MM.1S (cell line): Measurements from ENCODE around the gene NPPC.
"Not testable (repeated sequence)": the region's sequence is repeated elsewhere in the genome, so short reads cannot be mapped to it uniquely, and the experiment has no call there.

Source experiments
- DNase-seq: peaks from one replicate; pipeline ENCODE4 v3.0.0-alpha.2; 2015
- H2AFZ ChIP-seq: fragments of 300-600 bp; sonication (generic); 2 replicates; pipeline ENCODE4 v1.6.0; 2016; ENCODE audit warnings: antibody characterized with exemption, low read length
- H3F3A ChIP-seq: fragments of 300-600 bp; sonication (generic); 2 replicates; pipeline ENCODE4 v1.6.1; 2016; ENCODE audit warnings: mild to moderate bottlenecking, antibody characterized with exemption, low read length, moderate library complexity, mixed read lengths; ENCODE audit not compliant: insufficient read depth
- H3K27ac ChIP-seq: fragments of 300-600 bp; sonication (generic); 2 replicates; pipeline ENCODE4 v1.5.1; 2016; ENCODE audit warnings: mild to moderate bottlenecking, low read length
- H3K27me3 ChIP-seq: fragments of 300-600 bp; sonication (generic); replicated peaks from 2 replicates; pipeline ENCODE4 v1.6.0; 2016; ENCODE audit warnings: low read length; ENCODE audit not compliant: insufficient read depth
- H3K36me3 ChIP-seq: fragments of 300-600 bp; sonication (generic); replicated peaks from 2 replicates; pipeline ENCODE4 v1.6.1; 2016; ENCODE audit warnings: mild to moderate bottlenecking, low read length, mixed read lengths; ENCODE audit not compliant: insufficient read depth
- H3K4me1 ChIP-seq: fragments of 300-600 bp; sonication (generic); 2 replicates; pipeline ENCODE4 v1.6.1; 2016; ENCODE audit warnings: low read length, mixed read lengths
- H3K4me2 ChIP-seq: fragments of 300-600 bp; sonication (generic); 2 replicates; pipeline ENCODE4 v1.6.0; 2016; ENCODE audit warnings: low read depth, low read length
- H3K4me3 ChIP-seq: fragments of 300-600 bp; sonication (generic); 2 replicates; pipeline ENCODE4 v1.5.1; 2016; ENCODE audit warnings: low read length, mixed read lengths
- H3K79me2 ChIP-seq: fragments of 300-600 bp; sonication (generic); 2 replicates; pipeline ENCODE4 v1.6.1; 2016; ENCODE audit warnings: mixed run types, low read length, mixed read lengths
- H3K9ac ChIP-seq: fragments of 300-600 bp; sonication (generic); 2 replicates; pipeline ENCODE4 v1.6.1; 2016; ENCODE audit warnings: low read length, mixed read lengths
- H3K9me2 ChIP-seq: fragments of 300-600 bp; sonication (generic); replicated peaks from 2 replicates; pipeline ENCODE4 v1.6.1; 2016; ENCODE audit warnings: mild to moderate bottlenecking, low read length, mixed read lengths; ENCODE audit not compliant: insufficient read depth
- H3K9me3 ChIP-seq: fragments of 300-600 bp; sonication (generic); replicated peaks from 2 replicates; pipeline ENCODE4 v1.6.1; 2016; ENCODE audit warnings: mild to moderate bottlenecking, low read length, mixed read lengths; ENCODE audit not compliant: insufficient read depth
- H4K20me1 ChIP-seq: fragments of 300-600 bp; sonication (generic); 2 replicates; pipeline ENCODE4 v1.6.1; 2016; ENCODE audit warnings: mild to moderate bottlenecking, low read length, moderate library complexity, mixed read lengths; ENCODE audit not compliant: insufficient read depth
- EZH2 ChIP-seq: fragments of 300-600 bp; sonication (generic); optimal IDR thresholded peaks from 2 replicates; pipeline ENCODE3; 2017; ENCODE audit warnings: low read depth, mild to moderate bottlenecking, antibody characterized with exemption, low read length, mixed read lengths
- EZH2phosphoT487 ChIP-seq: fragments of 300-600 bp; sonication (generic); IDR thresholded peaks from 2 replicates; pipeline ENCODE4 v1.6.1; 2018; ENCODE audit warnings: antibody characterized with exemption, low read length
- TF ChIP-seq, protein P1 (sequence below): fragments of 300-600 bp; sonication (generic); IDR thresholded peaks from 2 replicates; pipeline ENCODE4 v1.5.1; 2016; ENCODE audit warnings: antibody characterized with exemption, low read length, mixed read lengths

NPPC gene

GRCh38 chr2:231914077-231914690 lies 12.0 kb downstream of the NPPC start:
- no peak for DNase-seq
- H4K20me1 ChIP-seq: no peaks in the 10 kb centered on the region
- TF ChIP-seq EZH2: no peak
- no peak for TF ChIP-seq EZH2phosphoT487
- TF ChIP-seq, protein P1, sequence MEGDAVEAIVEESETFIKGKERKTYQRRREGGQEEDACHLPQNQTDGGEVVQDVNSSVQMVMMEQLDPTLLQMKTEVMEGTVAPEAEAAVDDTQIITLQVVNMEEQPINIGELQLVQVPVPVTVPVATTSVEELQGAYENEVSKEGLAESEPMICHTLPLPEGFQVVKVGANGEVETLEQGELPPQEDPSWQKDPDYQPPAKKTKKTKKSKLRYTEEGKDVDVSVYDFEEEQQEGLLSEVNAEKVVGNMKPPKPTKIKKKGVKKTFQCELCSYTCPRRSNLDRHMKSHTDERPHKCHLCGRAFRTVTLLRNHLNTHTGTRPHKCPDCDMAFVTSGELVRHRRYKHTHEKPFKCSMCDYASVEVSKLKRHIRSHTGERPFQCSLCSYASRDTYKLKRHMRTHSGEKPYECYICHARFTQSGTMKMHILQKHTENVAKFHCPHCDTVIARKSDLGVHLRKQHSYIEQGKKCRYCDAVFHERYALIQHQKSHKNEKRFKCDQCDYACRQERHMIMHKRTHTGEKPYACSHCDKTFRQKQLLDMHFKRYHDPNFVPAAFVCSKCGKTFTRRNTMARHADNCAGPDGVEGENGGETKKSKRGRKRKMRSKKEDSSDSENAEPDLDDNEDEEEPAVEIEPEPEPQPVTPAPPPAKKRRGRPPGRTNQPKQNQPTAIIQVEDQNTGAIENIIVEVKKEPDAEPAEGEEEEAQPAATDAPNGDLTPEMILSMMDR: no peak
- no peak overlapping the region for H3K4me2 ChIP-seq
- H3F3A ChIP-seq: no peaks in the 10 kb centered on the region
- no peaks in the 10 kb centered on the region for H3K36me3 ChIP-seq
- no peaks in the 10 kb centered on the region for H3K27me3 ChIP-seq
- no peaks in the 10 kb centered on the region for H3K79me2 ChIP-seq
- H2AFZ ChIP-seq: no peak overlapping the region
- H3K27ac ChIP-seq: no peak overlapping the region
- H3K9ac ChIP-seq: no peak overlapping the region
- H3K9me3 ChIP-seq: no peaks in the 10 kb centered on the region
- H3K4me1 ChIP-seq: no peaks in the 10 kb centered on the region
- no peak overlapping the region for H3K4me3 ChIP-seq
- H3K9me2 ChIP-seq: no peaks in the 10 kb centered on the region

- no peaks in the 10 kb centered on the region for H3K4me1 ChIP-seq
- H3F3A ChIP-seq: no peaks in the 10 kb centered on the region
- H3K79me2 ChIP-seq: no peaks in the 10 kb centered on the region
- H3K4me2 ChIP-seq: no peak overlapping the region
- H3K4me3 ChIP-seq: no peak overlapping the region
- DNase-seq: no peak
- H2AFZ ChIP-seq: no peak overlapping the region
- TF ChIP-seq, protein P1: no peak
- TF ChIP-seq EZH2: no peak
- no peak for TF ChIP-seq EZH2phosphoT487
- H3K9me3 ChIP-seq: no peaks in the 10 kb centered on the region
- H3K9ac ChIP-seq: no peak overlapping the region
- H3K36me3 ChIP-seq: no peaks in the 10 kb centered on the region
- H4K20me1 ChIP-seq: no peaks in the 10 kb centered on the region
- H3K9me2 ChIP-seq: no peaks in the 10 kb centered on the region
- H3K27me3 ChIP-seq: no peaks in the 10 kb centered on the region
- no peak overlapping the region for H3K27ac ChIP-seq
These were observed 14.8 kb downstream of the NPPC start for GRCh38 chr2:231911381-231911780.

- no peaks in the 10 kb centered on the region for H3K9me3 ChIP-seq
- no peaks in the 10 kb centered on the region for H3K79me2 ChIP-seq
- no peak for DNase-seq
- H3K4me2 ChIP-seq: no peak overlapping the region
- no peaks in the 10 kb centered on the region for H3K9me2 ChIP-seq
- TF ChIP-seq, protein P1: no peak
- no peaks in the 10 kb centered on the region for H4K20me1 ChIP-seq
- H3K4me3 ChIP-seq: no peak overlapping the region
- no peak overlapping the region for H3K27ac ChIP-seq
- 0 out of 2 replicates have a peak, but pooled peaks cover 2% of the 10 kb centered on the region for H3K4me1 ChIP-seq
- no peaks in the 10 kb centered on the region for H3K27me3 ChIP-seq
- H2AFZ ChIP-seq: no peak overlapping the region
- H3K9ac ChIP-seq: no peak overlapping the region
- no peaks in the 10 kb centered on the region for H3F3A ChIP-seq
- H3K36me3 ChIP-seq: no peaks in the 10 kb centered on the region
These were observed 15.4 kb downstream of the NPPC start for GRCh38 chr2:231910771-231911170.

DNA sequence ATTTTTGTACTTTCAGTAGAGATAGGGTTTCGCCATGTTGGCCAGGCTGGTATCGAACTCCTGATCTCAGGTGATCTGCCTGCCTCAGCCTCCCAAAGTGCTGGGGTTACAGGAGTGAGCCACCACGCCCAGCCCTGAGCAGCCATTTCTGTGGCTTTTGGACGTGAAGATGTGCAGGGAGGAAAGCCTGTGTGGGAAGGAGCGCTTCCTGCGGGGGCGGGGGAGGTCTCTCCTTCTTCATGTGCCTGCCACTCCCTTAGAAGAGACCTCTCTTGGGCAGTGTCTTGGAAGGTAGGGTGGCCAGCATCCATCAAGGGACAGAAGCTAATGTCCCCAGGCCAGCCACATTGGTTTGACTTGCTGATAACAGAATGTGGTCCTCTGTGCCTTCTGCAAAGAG lies 16.0 kb downstream of the NPPC start:
- not testable (repeated sequence) for H3K9ac ChIP-seq, H3K36me3 ChIP-seq, H3K27me3 ChIP-seq, H4K20me1 ChIP-seq, H2AFZ ChIP-seq, H3K4me3 ChIP-seq, H3K9me2 ChIP-seq, H3K4me2 ChIP-seq, H3F3A ChIP-seq, H3K27ac ChIP-seq, DNase-seq, H3K79me2 ChIP-seq, H3K9me3 ChIP-seq, H3K4me1 ChIP-seq
